A549 (cell line): ENCODE measurements around the gene CARD9. TPM values are rescaled to one million over a fixed set of nuclear protein-coding genes. Genes with fewer than 3 reads are reported as not detected.

Experiments
- ATAC-seq, 2 experiments: fragments of 200-7000 bp in 1 of 2; fragments of >200 bp in 1 of 2; cut with Nextera tagmentation in 1 of 2; cut with Tn5 transposase in 1 of 2; 3 replicates each; pipeline versions ENCODE4 v1.8.0 to v1.9.1; 2018 to 2020; ENCODE audit warnings: mild to moderate bottlenecking in 1 of 2, moderate library complexity in 1 of 2
- CTCF ChIA-PET: fragments of 300-600 bp; sonication (Branson Sonifier 250); formaldehyde crosslinking; extraction: SDS; loops from one replicate; lab custom pipeline; 2021; ENCODE audit warnings: antibody characterized with exemption, inconsistent platforms; lab: Yijun Ruan, JAX
- POLR2A ChIA-PET: fragments of 350-600 bp; formaldehyde crosslinking; extraction: SDS; loops from one replicate; lab custom pipeline; 2021; ENCODE audit warnings: antibody characterized with exemption, inconsistent platforms; lab: Yijun Ruan, JAX
- DNase-seq, 2 experiments: peaks; one replicate each; pipeline versions ENCODE4 v3.0.0 to v3.0.0-alpha.2; 2011 to 2016; ENCODE audit warnings: low read depth in 1 of 2, low spot score in 1 of 2
- FAIRE-seq: peaks from 2 replicates; lab custom pipeline; 2011; peaks lifted over from hg19 to GRCh38; lab: Jason Lieb, UNC
- H3K27ac ChIP-seq, 2 experiments: fragments of >200 bp; sonication (Bioruptor Twin); formaldehyde crosslinking; 3 replicates each; pipeline ENCODE4 v1.5.1; 2016 to 2017
- H3K4me1 ChIP-seq: fragments of >200 bp; sonication (Bioruptor Twin); formaldehyde crosslinking; 3 replicates; pipeline ENCODE4 v1.6.1; 2016
- H3K4me2 ChIP-seq: fragments of >200 bp; sonication (Bioruptor Twin); formaldehyde crosslinking; 3 replicates; pipeline ENCODE4 v1.6.1; 2016
- H3K4me3 ChIP-seq: fragments of >200 bp; sonication (Bioruptor Twin); formaldehyde crosslinking; 3 replicates; pipeline ENCODE4 v1.5.1; 2016
- H3K9me3 ChIP-seq: fragments of >200 bp; sonication (Bioruptor Twin); formaldehyde crosslinking; 3 replicates; pipeline ENCODE4 v1.6.1; 2016
- ATOH8 ChIP-seq: fragments of 250-450 bp; sonication (Bioruptor Pico); IDR thresholded peaks from 2 replicates; pipeline ENCODE4 v1.5.0; 2020; ENCODE audit warnings: low read depth, mild to moderate bottlenecking, moderate library complexity
- BHLHE40 ChIP-seq: IDR thresholded peaks from 2 replicates; pipeline ENCODE4 v1.6.1; 2012; ENCODE audit warnings: low read depth, low read length, inconsistent platforms
- CEBPB ChIP-seq, 2 experiments: fragments of >200 bp in 1 of 2; sonication (Bioruptor Twin) in 1 of 2; formaldehyde crosslinking in 1 of 2; IDR thresholded peaks; 2 replicates each; pipeline ENCODE4 v1.6.1; 2012 to 2016
- CHD2 ChIP-seq: fragments of 150-350 bp; IDR thresholded peaks from 2 replicates; pipeline ENCODE4 v1.6.1; 2014; ENCODE audit warnings: low read length; ENCODE audit not compliant: partially characterized antibody
- CTCF ChIP-seq: fragments of >200 bp; sonication (Bioruptor Twin); formaldehyde crosslinking; IDR thresholded peaks from 3 replicates; pipeline ENCODE4 v1.5.1; 2016
- EHMT2 ChIP-seq: fragments of 200-600 bp; sonication (generic); IDR thresholded peaks from 2 replicates; pipeline ENCODE4 v1.6.1; 2016; ENCODE audit warnings: antibody characterized with exemption, low read depth, mild to moderate bottlenecking, moderate library complexity
- ELK1 ChIP-seq: fragments of 150-350 bp; IDR thresholded peaks from 2 replicates; pipeline ENCODE4 v1.6.1; 2014; ENCODE audit warnings: low read depth, mild to moderate bottlenecking, low read length
- EP300 ChIP-seq, 2 experiments: fragments of >200 bp; sonication (Bioruptor Twin); formaldehyde crosslinking; IDR thresholded peaks; 2 replicates in 1 of 2; 3 replicates in 1 of 2; pipeline ENCODE4 v1.6.1; 2016 to 2017
- ESRRA ChIP-seq: fragments of 150-350 bp; IDR thresholded peaks from 2 replicates; pipeline ENCODE4 v1.6.1; 2014; ENCODE audit warnings: mild to moderate bottlenecking, low read length, borderline replicate concordance
- FOSL2 ChIP-seq, 2 experiments: fragments of 450-650 bp in 1 of 2; fragments of >200 bp in 1 of 2; sonication (Bioruptor Twin) in 1 of 2; formaldehyde crosslinking; IDR thresholded peaks; 2 replicates each; pipeline versions ENCODE4 v1.5.0 to v1.6.1; 2016 to 2020; ENCODE audit warnings: mild to moderate bottlenecking in 1 of 2, moderate library complexity in 1 of 2
- FOXS1 ChIP-seq: fragments of 250-450 bp; sonication (Bioruptor Pico); IDR thresholded peaks from 2 replicates; pipeline ENCODE4 v1.5.0; 2020; ENCODE audit warnings: mild to moderate bottlenecking, moderate library complexity
- HES2 ChIP-seq: fragments of >200 bp; sonication (Bioruptor Twin); formaldehyde crosslinking; IDR thresholded peaks from 2 replicates; pipeline ENCODE4 v1.6.1; 2016
- HOXB5 ChIP-seq: fragments of 250-450 bp; sonication (Bioruptor Pico); IDR thresholded peaks from 2 replicates; pipeline ENCODE4 v1.5.0; 2020; ENCODE audit warnings: mild to moderate bottlenecking, moderate library complexity
- KDM5A ChIP-seq: fragments of 200-600 bp; sonication (generic); IDR thresholded peaks from 2 replicates; pipeline ENCODE4 v1.6.1; 2016; ENCODE audit warnings: antibody characterized with exemption, mild to moderate bottlenecking
- MAFK ChIP-seq: fragments of 450-650 bp; IDR thresholded peaks from 2 replicates; pipeline ENCODE4 v1.6.1; 2014; ENCODE audit not compliant: partially characterized antibody
- MYC ChIP-seq: IDR thresholded peaks from 2 replicates; pipeline ENCODE4 v1.6.1; 2012; ENCODE audit warnings: mild to moderate bottlenecking, inconsistent platforms, low read length, improper control_type of control experiment, borderline replicate concordance
- NFE2L2 ChIP-seq: fragments of 150-350 bp; conservative IDR thresholded peaks from 2 replicates; pipeline ENCODE4 v1.6.1; 2014; ENCODE audit warnings: low read length
- NR3C1 ChIP-seq: fragments of >200 bp; sonication (Bioruptor Twin); formaldehyde crosslinking; IDR thresholded peaks from 3 replicates; pipeline ENCODE4 v1.6.1; 2017
- PBX3 ChIP-seq: IDR thresholded peaks from 2 replicates; pipeline ENCODE4 v1.6.1; 2012
- PHF8 ChIP-seq: fragments of 200-600 bp; sonication (generic); IDR thresholded peaks from 2 replicates; pipeline ENCODE4 v1.6.1; 2016; ENCODE audit warnings: low read depth, mild to moderate bottlenecking, antibody characterized with exemption, moderate library complexity, borderline replicate concordance
- POLR2A ChIP-seq: IDR thresholded peaks from 2 replicates; pipeline ENCODE4 v1.6.1; 2012; ENCODE audit warnings: mild to moderate bottlenecking, low read length
- POLR2AphosphoS2 ChIP-seq: conservative IDR thresholded peaks from 2 replicates; pipeline ENCODE4 v1.6.1; 2012; ENCODE audit warnings: low read length, improper control_type of control experiment, inconsistent platforms
- RAD21 ChIP-seq, 2 experiments: fragments of >200 bp in 1 of 2; sonication (Bioruptor Twin) in 1 of 2; formaldehyde crosslinking in 1 of 2; IDR thresholded peaks in 1 of 2; conservative IDR thresholded peaks in 1 of 2; 2 replicates in 1 of 2; 3 replicates in 1 of 2; pipeline ENCODE4 v1.6.1; 2012 to 2018; ENCODE audit warnings: inconsistent platforms in 1 of 2
- RARB ChIP-seq: fragments of 250-450 bp; sonication (Bioruptor Pico); IDR thresholded peaks from 2 replicates; pipeline ENCODE4 v1.8.0; 2021; ENCODE audit warnings: mild to moderate bottlenecking, moderate library complexity
- RCOR1 ChIP-seq: fragments of 150-350 bp; IDR thresholded peaks from 2 replicates; pipeline ENCODE4 v1.6.1; 2014; ENCODE audit warnings: antibody characterized with exemption, low read length, low read depth
- RFX5 ChIP-seq: fragments of 450-650 bp; IDR thresholded peaks from 2 replicates; pipeline ENCODE4 v1.7.1; 2014; ENCODE audit warnings: antibody characterized with exemption, mild to moderate bottlenecking, moderate library complexity
- RNF2 ChIP-seq: fragments of 200-600 bp; sonication (generic); IDR thresholded peaks from 2 replicates; pipeline ENCODE4 v1.6.1; 2016; ENCODE audit warnings: low read depth, mild to moderate bottlenecking, antibody characterized with exemption, moderate library complexity, borderline replicate concordance
- SREBF2 ChIP-seq: fragments of 450-650 bp; IDR thresholded peaks from 2 replicates; pipeline ENCODE4 v1.6.1; 2014; ENCODE audit warnings: mild to moderate bottlenecking, moderate library complexity
- TP53 ChIP-seq: fragments of 250-450 bp; sonication (Bioruptor Pico); IDR thresholded peaks from 2 replicates; pipeline ENCODE4 v1.5.0; 2021; ENCODE audit warnings: mild to moderate bottlenecking, moderate library complexity
- USF2 ChIP-seq: fragments of 450-650 bp; IDR thresholded peaks from 2 replicates; pipeline ENCODE4 v1.6.1; 2014; ENCODE audit warnings: antibody characterized with exemption
- ZC3H11A ChIP-seq: fragments of 450-650 bp; IDR thresholded peaks from 2 replicates; pipeline ENCODE4 v1.6.1; 2014; ENCODE audit warnings: antibody characterized with exemption, mild to moderate bottlenecking
- ZFP36 ChIP-seq: fragments of 450-650 bp; IDR thresholded peaks from 2 replicates; pipeline ENCODE4 v1.6.1; 2014; ENCODE audit warnings: borderline replicate concordance; ENCODE audit not compliant: partially characterized antibody
- WGBS: methylation state at CpG from one replicate; pipeline ENCODE4 v1.1.6; 2017; ENCODE audit errors: missing lambda C conversion rate; 5-methylcytosine and 5-hydroxymethylcytosine counted together
- polyA plus RNA-seq, 4 experiments: library from polyadenylated mRNA; depleted of rRNA in 3 of 4; stranded (reverse); fragments of >200 nt; fragmentation: RNase III in 1 of 4; extraction: RNeasy Plus Mini Kit Qiagen cat#74134 plus additional on column Dnase treatment in 1 of 4; gene quantifications; 2 replicates in 3 of 4; 3 replicates in 1 of 4; pipeline ENCODE4 v1.2.3, GENCODE V29; 2011 to 2017

The CARD9 gene
- polyA plus RNA-seq, 2 of the 4 experiments (the other 2 are of a cell fraction): 0.21 to 0.94 TPM

- TF ChIP-seq POLR2AphosphoS2: no peak
- no peak for TF ChIP-seq CEBPB (IDR thresholded peaks at IDR 0.05)
- no peak for TF ChIP-seq MAFK
- no peak for TF ChIP-seq PBX3
- TF ChIP-seq TP53: no peak
- no peak for TF ChIP-seq RNF2
- no peak for TF ChIP-seq FOSL2 (IDR thresholded peaks at IDR 0.05)
- no peak for TF ChIP-seq FOSL2 (CRISPR knock-in tag; IDR thresholded peaks at IDR 0.05)
- no peak for TF ChIP-seq HOXB5 (CRISPR knock-in tag)
- TF ChIP-seq KDM5A: no peak
- TF ChIP-seq SREBF2: no peak
- no peak for TF ChIP-seq MYC
- no peak for TF ChIP-seq EP300 (IDR thresholded peaks at IDR 0.05)
- TF ChIP-seq FOXS1 (CRISPR knock-in tag): no peak
- TF ChIP-seq ELK1: no peak
- TF ChIP-seq RFX5: no peak
- no peak for TF ChIP-seq RCOR1
- TF ChIP-seq, all 56 proteins: peak for 0
- DNase-seq (no peak), FAIRE-seq (no peak), ATAC-seq (no peak)
- H3K9me3 ChIP-seq: no peaks in the 10 kb centered on the region
- WGBS: no CpG with 5 or more reads among the region's 6 CpGs
- no peak overlapping the region for H3K4me2 ChIP-seq
- ChIA-PET POLR2A (interaction anchor here (0.5 to 6.7 kb wide), 2 partner anchors 12 to 34 kb away, joined by 3 to 33 read pairs; partner anchors contain the start of gene DNLZ), CTCF (interaction anchor here (1.4 to 8.9 kb wide), 5 partner anchors 12 to 85 kb away, joined by 3 to 100 read pairs (median 7); partner anchors contain the start of gene DNLZ)
- H3K4me3 ChIP-seq: no peak overlapping the region
- peaks cover 14% of the 10 kb centered on the region; the same call in 2 of the 3 replicates for H3K4me1 ChIP-seq
- H3K27ac ChIP-seq: no peak overlapping the region
These were observed 24.2 kb upstream of the CARD9 start for GRCh38 chr9:136397643-136398042.

- Histone ChIP-seq H3K27ac (no peak overlapping the region), H3K4me3 (no peak overlapping the region), H3K9me3 (no peaks in the 10 kb centered on the region), H3K4me2 (no peak overlapping the region), H3K4me1 (peaks cover 14% of the 10 kb centered on the region; the same call in 2 of the 3 replicates)
- FAIRE-seq: no peak
- 84% methylated on average over 4 of the region's 4 CpGs for WGBS
- ChIA-PET CTCF (interaction anchor here (1.2 to 8.9 kb wide), 6 partner anchors 9 to 83 kb away, joined by 3 to 100 read pairs (median 6); partner anchors contain the start of gene DNLZ), POLR2A (interaction anchor here (1.2 kb wide), 1 partner anchor 14 kb away, joined by 4 read pairs; no protein-coding TSS in a partner anchor)
- ATAC-seq: no peak
- DNase-seq: no peak
- no peak for TF ChIP-seq TP53
- no peak for TF ChIP-seq USF2
- no peak for TF ChIP-seq ZC3H11A
- no peak for TF ChIP-seq CHD2
- no peak for TF ChIP-seq HES2
- no peak for TF ChIP-seq HOXB5 (CRISPR knock-in tag)
- no peak for TF ChIP-seq ATOH8
- no peak for TF ChIP-seq EHMT2
- TF ChIP-seq NFE2L2: no peak
- TF ChIP-seq CTCF: no peak
- TF ChIP-seq PHF8: no peak
- TF ChIP-seq RAD21 (conservative IDR thresholded peaks at IDR 0.05 in 1 of 2, IDR thresholded peaks at IDR 0.05 in 1 of 2): no peak
- no peak for TF ChIP-seq RARB
- no peak for TF ChIP-seq POLR2A
- no peak for TF ChIP-seq BHLHE40
- no peak for TF ChIP-seq NR3C1
- no peak for TF ChIP-seq ZFP36
- TF ChIP-seq ESRRA: no peak
These were observed 22.7 kb upstream of the CARD9 start for GRCh38 chr9:136396219-136396515.
